GM19023 (cell line): ENCODE data around the gene GARNL3.

Source experiments
- ATAC-seq: cut with Tn5 transposase; IDR thresholded peaks from one replicate; pipeline ENCODE4 v1.9.1; 2021; ENCODE audit warnings: mild to moderate bottlenecking, moderate library complexity; ENCODE audit not compliant: unreplicated experiment

GARNL3 gene

DNA sequence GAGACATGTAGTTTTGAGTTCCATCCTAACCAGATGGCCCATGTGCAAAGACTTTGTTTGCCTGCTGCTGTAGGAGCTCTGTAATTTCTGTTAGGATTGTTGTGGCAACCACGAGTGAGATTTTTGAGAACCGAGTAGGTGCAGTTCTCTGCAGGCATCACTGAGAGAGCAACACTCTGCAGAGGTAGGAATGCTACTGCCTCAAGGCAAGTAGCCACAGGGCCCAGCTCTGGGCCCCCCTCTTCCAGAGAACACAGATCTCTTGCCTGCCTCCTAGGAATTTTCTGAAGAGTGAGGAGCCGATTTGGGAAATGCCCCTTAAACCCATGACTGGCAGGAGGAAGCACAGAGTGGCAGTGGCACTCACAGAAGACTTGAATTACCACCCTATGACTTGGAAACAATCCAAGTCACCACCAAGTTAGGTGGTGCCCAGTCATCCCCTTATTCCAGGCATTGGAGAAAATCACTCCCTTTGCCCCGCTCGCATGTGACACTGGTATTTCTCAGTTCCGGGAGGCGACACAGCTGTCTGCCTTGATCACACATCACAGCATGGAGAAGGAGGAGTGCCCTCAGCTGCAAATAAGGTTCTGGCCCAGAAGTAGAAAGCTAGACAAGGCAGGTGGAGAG, 79.9 kb downstream of the GARNL3 start:
- no peak for ATAC-seq

DNA sequence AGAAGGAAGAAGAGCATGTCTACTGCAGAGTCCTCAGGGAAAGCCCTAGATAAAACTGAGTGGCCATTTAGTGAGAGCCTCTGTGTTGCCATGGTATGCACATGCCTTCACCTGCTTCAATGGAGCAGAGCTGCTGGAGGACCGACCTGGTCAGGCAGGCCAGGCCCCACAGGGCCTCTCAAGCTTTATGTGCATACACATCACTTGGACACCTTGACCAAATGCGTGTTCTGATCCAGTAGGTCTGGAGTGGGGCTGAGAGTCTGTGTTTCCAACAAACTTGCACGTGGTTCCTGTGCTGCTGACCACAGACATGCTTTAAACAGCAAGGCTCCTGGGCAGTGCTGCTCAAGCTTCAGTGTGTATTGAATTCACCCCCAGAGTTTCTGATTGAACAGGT, 81.0 kb downstream of the GARNL3 start:
- ATAC-seq: no peak

DNA sequence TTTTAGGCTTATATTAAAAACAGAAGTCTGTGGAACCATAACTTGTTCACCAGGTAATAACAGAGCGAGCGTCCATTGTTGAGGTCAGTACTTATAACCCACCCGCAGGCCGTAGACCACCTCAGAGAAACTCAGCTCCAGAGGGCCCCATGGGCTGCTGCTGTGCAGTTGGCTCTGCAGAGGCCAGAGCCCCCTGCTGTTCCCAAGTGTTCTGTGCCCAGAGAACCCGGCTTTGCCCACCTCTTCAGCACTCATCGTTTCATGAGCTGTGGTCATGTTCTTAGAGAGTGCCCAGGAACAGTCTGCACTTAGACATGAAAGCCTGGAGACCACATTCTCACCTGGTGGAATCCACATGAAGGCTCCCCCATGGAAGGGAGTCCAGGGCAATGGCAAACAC, 82.0 kb downstream of the GARNL3 start:
- no peak for ATAC-seq

GRCh38 chr9:127347831-127348776, 83.5 kb downstream of the GARNL3 start:
- no peak for ATAC-seq

GRCh38 chr9:127349483-127350113, 85.0 kb downstream of the GARNL3 start:
- no peak for ATAC-seq

DNA sequence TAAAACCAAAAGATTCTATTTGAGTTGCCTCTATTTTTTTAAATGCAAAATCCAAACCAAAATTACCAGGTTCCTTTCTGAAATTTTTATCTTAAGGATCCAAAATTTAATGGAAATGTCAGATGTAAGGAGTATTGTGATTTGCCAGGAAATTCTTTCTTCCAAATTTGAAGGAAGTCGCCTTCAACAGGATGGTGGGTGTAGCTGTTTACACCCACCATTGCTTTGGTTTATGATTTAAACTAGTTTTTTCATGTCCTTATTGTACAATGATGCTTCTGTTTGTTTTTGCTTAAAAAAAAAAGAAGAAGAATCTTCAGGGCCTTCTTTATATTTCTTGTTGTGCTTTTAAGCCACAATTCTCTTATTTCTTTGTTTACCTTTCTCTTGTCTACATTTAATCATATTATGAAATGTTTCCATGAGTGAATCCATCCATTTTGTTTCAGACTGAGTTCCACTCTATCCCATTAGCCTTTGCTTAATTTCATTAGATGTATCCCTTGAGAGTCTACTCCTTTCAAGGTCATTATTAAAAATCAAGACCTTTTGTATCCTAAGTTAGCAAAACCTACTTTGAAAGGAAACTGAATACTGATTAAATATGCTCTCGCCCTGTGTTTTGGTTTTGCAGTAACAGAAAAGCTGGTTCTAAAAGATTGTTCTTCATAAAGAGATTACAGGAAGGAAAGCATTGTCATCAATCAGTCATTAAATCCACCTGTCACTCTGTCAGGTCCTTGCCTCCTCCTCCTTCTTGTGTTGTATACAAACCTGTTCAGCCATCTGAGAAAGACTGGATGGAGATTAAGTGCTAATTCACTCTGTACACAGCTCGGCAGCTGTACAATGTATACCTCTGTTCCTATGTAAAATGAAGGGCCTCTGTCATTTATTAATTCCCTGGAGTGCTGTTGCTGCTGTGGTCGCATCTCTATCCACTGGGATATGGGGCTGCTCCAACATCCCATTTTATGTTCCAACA, 86.9 kb downstream of the GARNL3 start:
- ATAC-seq: no peak

- ATAC-seq: no peak
Measured at GRCh38 chr9:127353882-127354281, 89.3 kb downstream of the GARNL3 start.

GRCh38 chr9:127356906-127357305, 92.3 kb downstream of the GARNL3 start:
- ATAC-seq: no peak

- ATAC-seq: no peak
Measured at GRCh38 chr9:127358023-127358535, 93.5 kb downstream of the GARNL3 start.

GRCh38 chr9:127358770-127359169, 94.2 kb downstream of the GARNL3 start:
- ATAC-seq: no peak

- ATAC-seq: no peak
Measured at GRCh38 chr9:127360250-127360649, 95.7 kb downstream of the GARNL3 start.

DNA sequence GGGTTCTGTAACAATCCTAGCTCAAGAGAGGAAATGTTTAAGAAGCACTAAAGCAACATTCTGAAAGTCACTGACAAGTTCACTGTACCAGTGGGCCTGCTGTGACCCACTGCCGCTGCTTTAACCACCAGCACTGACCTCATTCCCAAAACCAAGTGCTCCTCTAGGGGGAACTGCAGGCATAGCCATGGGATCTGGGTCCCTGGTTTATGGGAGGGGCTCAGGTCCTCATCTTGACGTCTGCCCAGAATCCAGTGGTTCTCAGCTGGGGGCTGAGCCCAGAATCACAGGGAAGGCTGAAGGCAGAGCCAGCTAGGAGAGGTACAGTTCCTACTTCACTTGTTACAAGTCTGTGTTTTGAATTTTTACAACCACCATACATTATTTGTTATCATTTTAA, 96.3 kb downstream of the GARNL3 start:
- no peak for ATAC-seq

GRCh38 chr9:127361561-127361960, 97.0 kb downstream of the GARNL3 start:
- no peak for ATAC-seq

DNA sequence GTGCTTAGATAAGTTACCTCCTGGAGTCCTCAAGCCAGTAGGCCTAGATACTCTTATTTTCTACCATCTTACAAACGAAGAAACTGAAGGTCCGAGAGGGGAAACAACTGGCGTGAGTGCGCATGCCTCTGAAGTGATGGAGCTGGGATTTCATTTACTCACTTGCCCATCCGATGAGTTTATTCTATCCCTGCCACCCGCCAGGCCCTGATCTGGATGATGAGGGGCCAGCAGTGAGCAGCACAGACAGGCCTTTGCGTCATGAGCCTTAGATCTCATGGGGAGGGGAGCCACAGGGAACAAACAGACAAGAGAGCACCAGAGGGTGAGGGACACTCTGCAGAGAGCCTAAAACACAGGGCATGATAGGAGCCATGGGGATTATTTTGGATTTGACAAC, 98.3 kb downstream of the GARNL3 start:
- ATAC-seq: no peak

- ATAC-seq: no peak
Measured at GRCh38 chr9:127365461-127365860, 100.9 kb downstream of the GARNL3 start.

DNA sequence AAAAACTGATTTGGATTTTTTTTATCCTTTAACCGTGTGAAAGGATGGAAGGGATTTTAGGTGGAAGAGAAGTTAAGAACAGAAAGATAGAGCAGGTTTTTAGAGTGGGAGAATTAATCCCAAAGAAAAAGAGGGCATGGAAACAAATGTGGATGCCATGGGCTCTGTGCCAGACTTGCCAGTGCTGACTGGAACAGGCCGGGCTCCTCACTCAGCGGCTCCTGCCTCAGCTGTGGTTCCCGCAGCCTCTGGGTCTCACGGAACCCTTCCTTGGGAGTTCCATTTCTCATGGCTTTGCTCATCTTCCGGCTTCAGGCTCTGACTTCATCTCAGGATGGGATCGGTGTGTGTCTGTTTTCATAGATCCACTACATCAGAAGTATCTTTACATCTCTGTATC, 102.0 kb downstream of the GARNL3 start:
- no peak for ATAC-seq

GRCh38 chr9:127368852-127369402, 104.4 kb downstream of the GARNL3 start:
- no peak for ATAC-seq

- ATAC-seq: no peak
Measured at GRCh38 chr9:127369428-127369827, 104.9 kb downstream of the GARNL3 start.

GRCh38 chr9:127370147-127370579, 105.6 kb downstream of the GARNL3 start:
- no peak for ATAC-seq
